ENCODE measurements around the gene TMEM115. TPM values are rescaled to one million over a fixed set of nuclear protein-coding genes. Genes with fewer than 3 reads are reported as not detected.
A peak's percentile ranks its signal among the peaks of the same experiment; 100 is the strongest.

The TMEM115 gene
- total and polyA plus RNA-seq, 8 donors = 13.8 to 29.2 (median 16.8) TPM

DNA sequence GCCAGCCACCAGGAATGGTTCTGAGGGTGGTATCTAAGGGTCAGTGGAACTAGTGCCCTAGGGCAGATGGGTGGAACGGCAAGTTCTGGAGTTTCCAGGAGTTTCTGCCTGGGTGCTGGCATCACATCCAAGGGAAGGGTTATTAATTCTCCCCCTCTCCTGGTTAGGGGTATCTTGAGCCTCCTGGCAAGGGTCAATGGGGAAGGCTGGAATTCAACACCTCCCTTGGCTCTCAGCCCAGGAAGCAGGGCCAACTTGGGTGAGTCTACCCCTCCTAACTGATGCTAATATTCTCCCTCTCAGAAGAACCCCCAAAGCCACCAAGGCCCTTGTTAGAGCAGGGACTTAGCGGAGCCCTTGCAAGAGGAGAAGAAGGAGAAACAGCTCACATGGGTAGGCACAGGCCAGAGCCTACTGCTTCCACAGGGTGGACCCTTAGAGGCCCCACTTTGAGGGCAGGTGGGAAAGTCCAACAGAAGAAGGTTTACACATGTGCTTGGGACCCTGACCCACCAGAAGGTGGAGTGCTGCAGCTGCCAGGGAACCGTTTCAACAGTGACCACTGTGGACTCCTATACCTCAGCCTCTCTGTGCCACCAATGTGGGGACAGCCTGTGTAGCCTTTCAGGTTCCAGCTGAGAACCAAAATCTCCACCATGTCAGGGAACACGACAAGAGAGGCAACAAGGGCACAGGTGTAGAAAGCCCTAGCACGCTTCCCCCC lies 3.3 kb downstream of the TMEM115 start:
- H3K27me3 ChIP-seq = no peaks in the 10 kb centered on the region
- H3K4me1 ChIP-seq = peaks cover 14 to 53% (median 29%) of the 10 kb centered on the region in 3 donors
- ATAC-seq = no peak
- TF ChIP-seq, protein P1, sequence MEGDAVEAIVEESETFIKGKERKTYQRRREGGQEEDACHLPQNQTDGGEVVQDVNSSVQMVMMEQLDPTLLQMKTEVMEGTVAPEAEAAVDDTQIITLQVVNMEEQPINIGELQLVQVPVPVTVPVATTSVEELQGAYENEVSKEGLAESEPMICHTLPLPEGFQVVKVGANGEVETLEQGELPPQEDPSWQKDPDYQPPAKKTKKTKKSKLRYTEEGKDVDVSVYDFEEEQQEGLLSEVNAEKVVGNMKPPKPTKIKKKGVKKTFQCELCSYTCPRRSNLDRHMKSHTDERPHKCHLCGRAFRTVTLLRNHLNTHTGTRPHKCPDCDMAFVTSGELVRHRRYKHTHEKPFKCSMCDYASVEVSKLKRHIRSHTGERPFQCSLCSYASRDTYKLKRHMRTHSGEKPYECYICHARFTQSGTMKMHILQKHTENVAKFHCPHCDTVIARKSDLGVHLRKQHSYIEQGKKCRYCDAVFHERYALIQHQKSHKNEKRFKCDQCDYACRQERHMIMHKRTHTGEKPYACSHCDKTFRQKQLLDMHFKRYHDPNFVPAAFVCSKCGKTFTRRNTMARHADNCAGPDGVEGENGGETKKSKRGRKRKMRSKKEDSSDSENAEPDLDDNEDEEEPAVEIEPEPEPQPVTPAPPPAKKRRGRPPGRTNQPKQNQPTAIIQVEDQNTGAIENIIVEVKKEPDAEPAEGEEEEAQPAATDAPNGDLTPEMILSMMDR (IDR thresholded peaks at IDR 0.05) = no peak
- peak overlapping the region in 1 of 4 donors; percentile 86 for H3K4me3 ChIP-seq
- no peaks in the 10 kb centered on the region for H3K9me3 ChIP-seq
- no peak overlapping the region for H3K27ac ChIP-seq
- peak in 1 of 6 donors; percentile 46 for DNase-seq
- WGBS, 2 donors = 49 to 50% methylated on average over 5 of the region's 5 CpGs
- no peak for FAIRE-seq
- intact Hi-C loops (cut with DNase I) = no loop called here
- peaks cover 3 to 24% (median 8%) of the 10 kb centered on the region in 3 donors for H3K36me3 ChIP-seq

DNA sequence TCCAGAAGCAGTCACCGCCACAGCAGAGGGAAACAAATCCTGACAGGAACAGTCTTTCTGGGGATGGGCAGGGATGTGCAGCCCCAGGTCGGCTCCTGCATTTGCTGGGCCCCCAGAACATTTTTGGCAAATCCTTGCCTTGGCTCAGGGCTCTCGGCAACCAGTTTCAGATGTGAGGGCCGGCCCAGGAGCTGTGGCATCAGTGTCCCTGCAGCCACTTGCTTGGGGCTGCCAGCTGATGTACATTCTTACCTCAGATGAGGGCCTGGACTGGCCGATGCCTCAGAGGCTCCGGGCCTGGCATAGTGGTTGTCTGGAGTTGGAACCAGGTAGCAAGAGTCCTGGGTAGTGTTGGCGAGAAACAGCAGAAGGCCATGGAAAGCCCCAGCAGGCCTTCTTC lies 4.5 kb downstream of the TMEM115 start:
- FAIRE-seq (no peak), DNase-seq (no peak), ATAC-seq (no peak)
- no peaks in the 10 kb centered on the region for H3K27me3 ChIP-seq
- H3K4me1 ChIP-seq = peaks cover 14 to 53% (median 29%) of the 10 kb centered on the region in 3 donors
- WGBS, 2 donors = 79 to 89% methylated on average over 7 of the region's 7 CpGs
- H3K27ac ChIP-seq = no peak overlapping the region
- no peak overlapping the region for H3K4me3 ChIP-seq
- intact Hi-C loops (cut with DNase I) = no loop called here
- TF ChIP-seq, protein P1 (IDR thresholded peaks at IDR 0.05) = no peak
- H3K9me3 ChIP-seq = no peaks in the 10 kb centered on the region
- H3K36me3 ChIP-seq = peaks cover 3 to 24% (median 8%) of the 10 kb centered on the region in 3 donors

DNA sequence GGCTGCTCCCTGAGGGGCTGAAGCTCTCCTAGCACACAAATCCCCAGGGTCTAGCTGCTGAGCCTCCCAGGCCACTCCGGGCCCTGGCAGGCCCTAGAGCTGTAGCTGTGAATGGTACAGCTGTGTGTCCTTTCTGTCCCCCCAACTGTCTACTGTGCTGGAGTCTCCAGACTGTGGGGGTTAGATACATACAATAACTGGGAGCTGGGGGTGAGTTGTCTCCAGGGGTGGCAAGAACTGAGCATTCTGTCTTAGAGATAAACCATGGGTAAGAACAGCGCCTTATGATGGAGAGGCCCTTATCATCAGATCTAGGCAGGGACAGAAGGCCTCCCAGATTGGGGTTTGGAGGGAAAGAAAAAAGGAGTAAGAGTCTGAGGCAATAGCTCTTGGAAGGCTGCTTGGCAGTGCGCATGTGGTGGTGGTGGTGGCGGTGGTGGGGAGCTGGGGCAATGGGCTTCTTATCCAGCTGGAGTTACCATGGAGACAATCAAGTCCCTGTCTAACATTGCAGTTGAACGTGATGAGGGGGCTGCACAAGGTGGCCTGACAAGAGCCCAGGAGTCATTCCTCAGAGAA lies 5.0 kb downstream of the TMEM115 start:
- 69 to 79% methylated on average over 5 of the region's 5 CpGs for WGBS, 2 donors
- FAIRE-seq (no peak), ATAC-seq (no peak), DNase-seq (no peak)
- no peaks in the 10 kb centered on the region for H3K27me3 ChIP-seq
- intact Hi-C loops (cut with DNase I) = no loop called here
- H3K9me3 ChIP-seq = no peaks in the 10 kb centered on the region
- TF ChIP-seq, protein P1 (IDR thresholded peaks at IDR 0.05) = no peak
- H3K27ac ChIP-seq = no peak overlapping the region
- peaks cover 3 to 24% (median 8%) of the 10 kb centered on the region in 3 donors for H3K36me3 ChIP-seq
- H3K4me3 ChIP-seq = no peak overlapping the region
- H3K4me1 ChIP-seq = peaks cover 14 to 59% (median 35%) of the 10 kb centered on the region in 3 donors

DNA sequence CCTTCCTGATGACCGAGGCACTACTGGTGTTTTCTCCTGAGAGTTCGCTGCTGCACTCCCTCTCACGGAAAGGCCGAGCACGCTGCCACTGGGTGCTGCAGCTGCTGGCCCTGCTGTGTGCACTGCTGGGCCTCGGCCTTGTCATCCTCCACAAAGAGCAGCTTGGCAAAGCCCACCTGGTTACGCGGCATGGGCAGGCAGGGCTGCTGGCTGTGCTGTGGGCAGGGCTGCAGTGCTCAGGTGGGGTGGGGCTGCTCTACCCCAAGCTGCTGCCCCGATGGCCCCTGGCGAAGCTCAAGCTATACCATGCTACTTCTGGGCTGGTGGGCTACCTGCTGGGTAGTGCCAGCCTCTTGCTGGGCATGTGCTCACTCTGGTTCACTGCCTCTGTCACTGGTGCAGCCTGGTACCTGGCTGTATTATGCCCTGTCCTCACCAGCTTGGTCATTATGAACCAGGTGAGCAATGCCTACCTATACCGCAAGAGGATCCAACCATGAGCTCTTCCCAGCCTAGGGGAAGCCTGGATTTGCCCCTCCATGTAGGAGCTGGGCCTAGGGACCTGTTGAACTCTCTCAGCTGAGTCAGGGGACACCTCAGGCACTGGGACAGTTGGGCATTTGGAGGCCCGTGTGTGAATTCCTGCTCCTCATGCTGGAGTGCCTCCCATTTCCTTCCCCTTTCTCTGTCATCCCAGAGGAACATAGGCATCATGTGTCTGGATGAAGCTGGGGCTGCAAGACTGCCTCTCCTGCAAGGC lies 5.9 kb downstream of the TMEM115 start:
- FAIRE-seq (no peak), DNase-seq (peak in 1 of 6 donors; percentile 69), ATAC-seq (no peak)
- no peak overlapping the region for H3K4me3 ChIP-seq
- intact Hi-C loops (cut with DNase I) = no loop called here
- peaks cover 3 to 24% (median 8%) of the 10 kb centered on the region in 3 donors for H3K36me3 ChIP-seq
- 76 to 79% methylated on average over 11 to 12 of the region's 12 CpGs for WGBS, 2 donors
- H3K4me1 ChIP-seq = peaks cover 14 to 62% (median 36%) of the 10 kb centered on the region in 3 donors
- TF ChIP-seq, protein P1 (IDR thresholded peaks at IDR 0.05) = no peak
- H3K27ac ChIP-seq = peak overlapping the region in 2 of 4 donors; percentile 10 to 50
- no peaks in the 10 kb centered on the region for H3K9me3 ChIP-seq
- no peaks in the 10 kb centered on the region for H3K27me3 ChIP-seq
